Occipital lobe (tissue), 2 donors: ENCODE data around the gene ALK. TPM values are rescaled to one million over a fixed set of nuclear protein-coding genes. Genes with fewer than 3 reads are reported as not detected.

Experiments
- DNase-seq: peaks from one replicate; lab custom pipeline; 2025; lab: John Stamatoyannopoulos, UW
- total RNA-seq: library from RNA; depleted of rRNA; stranded (reverse); fragments of >200 nt; gene quantifications from one replicate; pipeline ENCODE4 v1.2.3, GENCODE V29; 2014

Gene ALK
- total RNA-seq, 1 donor from 2014 or later: 0.78 TPM

DNA sequence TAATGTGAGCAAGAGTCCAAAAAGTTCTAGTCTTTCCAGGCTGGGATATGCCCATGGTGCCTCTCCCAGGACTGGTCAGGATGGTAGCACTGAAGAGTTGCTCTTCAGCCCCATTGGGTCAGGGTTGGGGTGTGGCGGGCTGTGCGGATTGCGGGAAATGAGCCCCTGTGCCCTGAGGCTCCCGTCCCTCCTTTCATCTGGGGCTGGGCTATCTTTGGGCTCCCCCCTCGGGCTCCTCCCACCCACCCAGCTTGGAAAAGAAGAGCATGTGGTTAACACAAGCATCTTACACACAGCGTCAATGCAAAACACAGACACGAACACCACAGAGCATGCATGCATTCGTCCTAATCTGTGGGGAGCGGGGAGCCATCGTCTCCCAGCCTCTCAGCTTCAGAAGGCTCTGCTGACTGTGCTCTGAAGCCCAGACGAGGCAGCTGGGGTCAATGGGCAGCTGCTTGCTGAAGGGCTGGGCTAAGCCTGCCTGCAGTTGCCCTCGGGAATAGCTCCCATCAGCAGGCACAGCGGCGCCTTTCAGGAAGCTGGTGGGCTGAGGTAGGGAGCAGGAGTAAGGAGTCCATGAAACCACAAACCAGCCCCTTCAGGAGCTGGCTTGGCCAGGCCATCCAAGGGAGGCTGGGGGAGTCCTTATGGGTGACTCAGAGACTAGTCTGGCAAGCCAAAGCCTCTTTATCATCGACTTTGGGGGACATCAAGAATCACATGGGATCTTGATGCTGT lies 693.3 kb downstream of the ALK start:
- DNase-seq: no peak

DNA sequence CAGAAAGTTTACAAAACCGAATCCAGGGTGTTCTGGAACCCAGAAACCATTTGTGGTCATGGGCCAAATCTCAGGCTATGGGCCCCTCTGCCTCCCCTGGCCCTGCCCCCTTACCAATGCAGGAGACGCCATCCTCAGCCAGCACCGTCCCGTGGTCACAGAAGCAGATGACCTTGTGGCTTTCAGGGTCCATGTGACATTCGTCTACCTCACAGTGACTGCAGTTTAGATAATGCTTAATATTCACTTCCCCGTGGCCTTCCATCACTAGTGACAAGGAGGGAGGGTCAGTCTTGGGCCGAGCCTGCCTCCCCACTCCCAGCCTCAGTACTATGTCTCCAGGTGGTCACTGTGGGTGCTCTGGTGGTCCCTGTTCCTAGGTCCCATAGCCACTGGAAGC lies 694.6 kb downstream of the ALK start:
- no peak for DNase-seq

DNA sequence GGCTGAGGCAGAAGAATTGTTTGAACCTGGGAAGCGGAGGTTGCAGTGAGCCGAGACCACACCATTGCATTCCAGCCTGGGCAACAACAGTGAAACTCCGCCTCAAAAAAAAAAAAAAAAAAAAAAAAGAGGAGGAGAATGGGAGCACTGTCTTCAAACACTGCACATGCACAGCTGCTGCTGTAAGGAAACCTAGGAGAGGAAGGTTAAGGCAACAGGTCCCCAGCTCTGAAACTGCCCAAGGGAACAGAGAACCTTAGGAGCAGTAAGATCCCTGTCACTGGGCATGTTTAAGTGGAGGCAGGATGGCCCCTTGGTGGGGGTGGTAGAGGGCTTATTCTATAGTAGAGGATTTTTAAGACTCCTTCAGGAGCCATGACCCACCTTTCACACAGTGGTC lies 695.0 kb downstream of the ALK start:
- no peak for DNase-seq

DNA sequence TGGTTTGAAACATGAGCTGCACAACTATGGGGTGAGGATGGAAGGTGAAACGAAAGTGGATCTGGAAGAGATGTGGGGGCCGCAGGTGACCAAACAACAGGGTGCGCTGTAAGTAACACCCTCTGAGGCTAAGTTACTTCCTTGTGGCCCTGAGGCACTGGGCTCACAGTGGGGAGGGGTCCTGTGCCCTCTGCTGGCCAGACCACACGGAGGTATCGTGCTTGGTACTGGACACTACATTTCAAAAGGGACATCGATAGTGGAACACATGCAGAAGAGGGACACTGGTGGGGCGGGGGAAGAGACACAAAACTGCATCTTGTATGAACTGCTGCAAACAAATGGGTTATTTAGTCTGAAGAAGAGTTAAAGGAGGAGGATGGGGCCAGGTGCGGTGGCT lies 695.6 kb downstream of the ALK start:
- no peak for DNase-seq

DNA sequence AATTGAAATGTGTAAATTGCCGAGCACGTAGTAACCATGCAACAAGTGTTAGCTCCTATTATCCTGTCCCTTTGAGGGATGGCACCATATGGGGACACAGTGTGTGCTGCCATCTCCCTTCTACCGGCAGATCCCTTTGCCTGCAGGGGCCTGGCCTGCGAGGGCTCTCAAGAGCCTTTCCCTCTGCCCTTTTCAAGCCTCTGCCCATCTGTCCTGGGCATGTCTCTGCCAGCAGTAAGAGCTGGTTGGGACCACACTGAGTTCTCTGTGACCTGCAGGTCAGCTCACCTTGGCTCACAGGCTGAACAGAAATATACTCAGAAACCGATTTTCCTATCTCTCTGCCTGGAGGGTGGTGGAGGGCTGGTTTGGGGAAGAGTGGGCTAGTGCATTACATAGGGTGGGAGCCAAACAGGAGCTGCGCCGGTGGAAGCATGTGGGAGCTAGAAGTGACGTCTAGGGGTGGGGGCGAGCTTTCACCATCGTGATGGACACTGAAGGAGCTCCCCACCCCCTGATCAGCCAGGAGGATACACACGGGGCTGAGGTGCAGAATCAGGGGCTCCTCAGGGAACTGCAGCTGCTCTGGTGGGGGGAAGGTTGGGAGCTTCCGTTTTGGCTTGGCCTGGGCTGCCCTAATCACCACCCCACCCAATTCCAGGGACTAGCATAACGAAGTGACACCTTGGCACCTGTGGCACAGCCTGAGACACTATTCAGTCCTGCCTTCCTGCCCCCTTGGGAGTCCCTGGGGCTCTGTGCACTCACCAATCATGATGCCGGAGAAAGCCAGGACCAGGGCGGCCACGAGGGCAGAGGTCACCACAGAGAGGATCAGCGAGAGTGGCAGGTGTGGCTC lies 696.5 kb downstream of the ALK start:
- no peak for DNase-seq

DNA sequence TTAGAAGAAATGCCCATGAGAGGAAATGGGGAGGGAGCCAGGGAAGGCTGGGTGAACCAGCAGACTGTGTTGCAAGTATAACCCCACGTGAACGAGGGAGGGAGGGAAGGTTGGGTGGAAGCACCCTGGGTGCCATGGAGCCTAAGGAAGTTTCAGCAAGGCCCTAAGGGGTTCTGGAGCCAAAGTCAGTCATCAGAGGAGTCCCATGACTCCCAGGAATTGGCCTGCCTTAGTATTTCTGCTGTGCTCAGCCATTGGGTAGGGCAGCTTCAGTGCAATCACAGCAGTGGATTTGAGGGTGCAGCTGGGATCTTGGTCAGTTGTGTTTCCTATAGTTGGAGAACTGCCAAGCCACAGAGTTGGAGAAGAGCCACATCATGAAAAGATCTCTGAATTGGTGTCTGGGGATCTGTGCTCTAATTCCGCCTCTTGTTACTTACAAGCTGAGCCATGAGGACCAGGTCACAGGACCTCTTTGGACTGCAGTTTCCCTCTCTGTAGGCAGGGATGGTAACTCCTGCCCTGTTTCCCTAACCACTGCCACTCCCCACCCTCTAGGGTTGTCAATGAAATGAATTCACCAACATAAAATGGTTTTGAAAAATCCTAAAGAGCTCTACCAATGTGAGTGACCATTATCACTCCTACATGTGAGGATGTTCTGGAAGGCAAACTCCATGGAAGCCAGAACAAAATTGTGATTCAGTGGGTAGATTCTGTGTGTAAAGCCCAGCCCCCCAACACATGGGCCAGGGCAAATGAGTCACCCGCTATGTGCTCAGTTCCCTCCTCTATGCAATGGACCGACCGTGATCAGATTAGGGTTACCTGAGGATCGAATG lies 697.3 kb downstream of the ALK start:
- DNase-seq: no peak

DNA sequence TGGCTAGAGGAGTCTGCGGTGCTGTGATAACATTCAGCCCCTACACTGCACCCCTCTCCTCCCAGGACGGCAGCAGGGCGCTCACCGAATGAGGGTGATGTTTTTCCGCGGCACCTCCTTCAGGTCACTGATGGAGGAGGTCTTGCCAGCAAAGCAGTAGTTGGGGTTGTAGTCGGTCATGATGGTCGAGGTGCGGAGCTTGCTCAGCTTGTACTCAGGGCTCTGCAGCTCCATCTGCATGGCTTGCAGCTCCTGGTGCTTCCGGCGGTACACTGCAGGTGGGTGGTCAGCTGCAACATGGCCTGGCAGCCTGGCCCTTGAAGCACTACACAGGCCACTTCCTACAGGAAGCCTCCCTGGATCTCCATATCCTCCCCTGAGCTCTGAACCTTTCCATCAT lies 698.1 kb downstream of the ALK start:
- no peak for DNase-seq

DNA sequence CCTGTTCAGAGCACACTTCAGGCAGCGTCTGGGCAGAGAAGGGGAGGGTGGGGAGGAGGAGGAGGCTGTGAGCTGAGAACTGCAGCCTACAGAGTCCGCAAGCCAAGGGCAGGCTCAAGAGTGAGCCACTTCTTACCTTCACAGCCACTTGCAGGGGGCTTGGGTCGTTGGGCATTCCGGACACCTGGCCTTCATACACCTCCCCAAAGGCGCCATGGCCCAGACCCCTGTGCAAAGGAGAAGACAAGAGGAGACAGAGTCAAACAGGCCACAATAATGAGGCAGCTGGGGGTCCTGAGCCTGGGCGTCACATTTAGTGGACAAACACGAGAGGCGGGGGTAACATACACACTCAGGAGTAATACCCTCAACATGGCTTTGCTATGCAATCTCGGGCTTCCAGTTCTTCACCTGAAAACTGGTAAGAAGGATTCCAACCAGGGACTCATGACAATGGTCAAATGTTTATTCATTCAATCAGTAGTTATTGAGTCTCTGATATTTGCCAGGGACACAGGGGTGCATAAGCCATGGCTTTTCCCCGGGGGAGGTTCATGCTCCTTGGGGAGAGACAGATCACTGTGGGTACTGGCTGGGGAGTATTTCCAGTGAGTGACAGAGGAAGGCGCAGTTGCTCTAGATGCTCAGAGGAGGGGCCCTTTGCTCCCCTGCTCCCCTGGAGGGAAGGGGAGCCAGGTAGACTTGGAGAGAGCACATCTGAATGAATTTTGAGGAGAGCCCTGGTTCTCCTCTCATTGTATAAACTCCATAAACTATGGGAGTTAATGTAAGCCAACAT lies 698.8 kb downstream of the ALK start:
- DNase-seq: no peak

DNA sequence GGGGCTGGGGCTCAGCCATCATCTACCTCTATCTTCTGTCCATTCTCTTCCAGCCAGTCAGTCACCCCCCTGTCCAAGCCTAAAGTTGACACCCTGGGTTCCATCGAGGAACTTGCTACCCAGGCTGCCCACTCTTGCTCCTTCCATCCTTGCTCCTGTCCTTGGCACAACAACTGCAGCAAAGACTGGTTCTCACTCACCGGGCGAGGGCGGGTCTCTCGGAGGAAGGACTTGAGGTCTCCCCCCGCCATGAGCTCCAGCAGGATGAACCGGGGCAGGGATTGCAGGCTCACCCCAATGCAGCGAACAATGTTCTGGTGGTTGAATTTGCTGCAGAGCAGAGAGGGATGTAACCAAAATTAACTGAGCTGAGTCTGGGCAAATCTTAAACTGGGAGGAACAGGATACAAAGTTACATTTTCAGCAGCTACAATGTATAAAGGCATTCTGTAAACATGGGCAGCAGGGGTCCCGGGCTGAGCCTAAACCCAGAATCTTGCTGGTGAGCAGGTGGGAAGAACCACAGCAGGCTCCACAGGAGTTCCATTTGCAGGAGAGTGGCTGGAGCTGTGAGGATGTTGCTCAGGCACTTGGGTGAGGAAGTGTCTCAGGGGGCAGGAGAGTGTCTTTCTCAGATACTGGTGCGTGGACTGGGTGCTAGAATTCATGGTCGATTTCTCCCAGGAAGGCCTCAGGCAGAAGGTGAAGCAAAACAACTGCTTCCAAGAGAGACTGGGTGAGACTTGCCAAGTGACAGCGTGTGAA lies 700.7 kb downstream of the ALK start:
- DNase-seq: no peak

DNA sequence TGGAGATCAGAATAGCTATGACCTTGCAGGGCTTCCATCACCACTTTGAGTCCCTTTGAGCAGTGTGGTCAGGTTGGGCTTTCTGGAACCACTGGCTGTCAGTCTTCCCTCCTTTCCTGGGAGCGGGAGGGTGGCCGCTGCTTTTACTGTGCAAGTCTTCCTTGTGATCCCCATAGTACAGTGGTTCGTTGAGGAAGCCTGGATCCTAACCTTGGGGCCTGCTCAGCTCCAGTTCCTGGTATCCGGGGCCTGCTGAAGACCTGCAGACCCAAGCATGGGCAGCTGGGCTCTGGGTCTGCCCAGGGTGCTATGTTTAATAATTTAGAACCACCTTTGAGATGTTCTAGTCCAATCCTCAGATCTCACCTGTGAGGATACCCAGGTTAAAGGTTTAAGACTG lies 702.0 kb downstream of the ALK start:
- DNase-seq: no peak

DNA sequence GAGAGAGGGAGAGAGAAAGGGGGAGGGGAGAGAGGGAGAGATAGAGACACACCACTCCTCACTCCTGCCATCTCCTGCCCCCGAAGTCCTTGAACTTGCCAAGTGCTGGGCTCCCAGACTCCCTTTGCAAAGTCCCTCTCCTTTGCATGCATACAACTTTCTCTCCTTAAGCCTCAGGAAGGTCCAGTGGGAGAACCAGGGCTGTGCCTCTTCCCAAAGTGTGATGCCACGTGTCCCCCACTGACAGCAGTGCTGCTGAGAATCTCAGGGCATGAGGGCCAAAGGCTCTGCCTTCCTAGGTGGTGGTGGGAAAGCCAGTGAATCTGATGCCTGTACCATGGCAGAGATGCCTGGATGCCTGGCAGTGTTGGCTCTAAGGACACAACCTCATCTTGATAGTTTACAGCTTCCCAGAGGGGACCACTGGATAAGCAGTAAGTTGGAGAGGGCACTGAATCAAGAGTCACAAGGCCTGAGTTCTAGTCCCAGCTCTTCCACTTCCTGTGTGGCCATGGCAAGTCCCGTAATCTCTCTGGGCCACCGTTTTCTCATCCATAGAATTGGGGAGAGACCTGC lies 702.7 kb downstream of the ALK start:
- DNase-seq: no peak

DNA sequence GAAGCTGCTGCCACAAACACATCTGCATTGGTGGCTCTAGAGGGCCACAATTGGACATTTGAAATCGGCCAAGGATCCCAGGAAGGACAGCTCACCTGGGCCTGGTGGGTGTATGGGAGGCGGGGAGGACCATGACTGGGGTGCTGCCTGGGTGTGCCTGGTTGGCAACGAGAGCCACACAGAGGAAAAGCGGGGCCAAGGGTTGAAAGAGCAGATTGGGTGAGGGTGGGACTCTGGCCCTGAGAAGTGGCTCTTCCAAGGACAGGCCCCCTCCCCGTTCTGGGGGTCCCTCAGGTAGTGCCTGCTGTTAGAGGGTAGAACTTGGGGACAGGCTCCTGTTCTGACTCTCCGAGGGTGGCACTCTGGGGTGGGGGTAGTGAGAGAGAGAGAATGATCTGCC lies 703.3 kb downstream of the ALK start:
- no peak for DNase-seq

DNA sequence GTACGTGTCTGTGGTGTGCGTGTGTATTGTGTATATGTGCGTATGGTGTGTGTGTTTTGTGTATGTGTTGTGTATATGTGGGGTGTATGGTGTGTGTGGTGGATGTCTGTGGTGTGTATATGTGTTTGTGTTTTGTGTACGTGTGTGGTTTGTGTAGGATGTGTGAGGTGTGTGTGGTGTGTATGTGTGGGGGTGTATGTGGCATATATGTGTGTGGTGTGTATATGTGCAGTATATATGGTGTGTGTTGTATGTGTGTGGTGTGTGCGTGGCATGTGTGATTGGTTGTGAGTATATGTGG lies 704.8 kb downstream of the ALK start:
- DNase-seq: no peak

DNA sequence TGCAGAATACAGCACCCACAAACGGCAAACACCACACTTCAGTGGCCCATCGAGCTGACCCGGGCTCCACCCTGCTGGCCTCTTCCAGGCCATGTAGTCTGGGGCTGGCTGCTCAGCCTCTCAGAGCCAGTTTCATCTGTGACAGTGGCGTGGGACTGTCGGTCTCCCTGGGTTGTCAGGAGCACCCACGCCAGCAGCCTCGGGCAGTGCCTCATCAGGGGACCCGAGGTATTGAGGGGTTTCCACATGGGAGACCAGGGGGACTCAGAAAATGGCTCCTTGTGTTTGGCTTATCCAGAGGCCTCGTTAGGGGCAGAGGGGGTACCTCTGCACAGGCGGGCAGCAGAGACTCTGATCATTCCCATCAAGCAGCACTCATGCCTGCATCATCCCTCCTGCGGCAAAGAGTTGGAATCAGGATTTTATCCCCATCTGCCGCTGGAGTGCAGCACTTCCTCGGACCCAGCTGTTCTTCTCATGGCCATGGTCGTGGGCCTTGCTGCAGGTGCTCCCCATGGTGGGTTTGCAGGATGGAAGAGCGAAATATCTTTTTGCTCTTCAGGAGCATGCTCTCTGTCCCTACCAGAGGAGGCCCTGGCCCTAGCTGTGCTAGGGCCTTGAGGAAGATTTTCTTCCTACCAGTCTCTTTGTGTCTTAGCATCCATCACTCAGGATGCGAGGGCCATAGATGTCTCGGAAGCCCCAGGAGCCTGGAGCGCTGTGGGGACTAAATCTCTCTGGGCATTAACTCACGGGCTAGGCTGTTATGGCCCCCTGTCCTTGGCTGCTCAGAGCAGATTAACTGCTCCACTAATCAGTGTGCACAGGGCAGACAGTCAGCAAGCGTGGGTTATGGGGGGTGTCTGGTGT lies 705.4 kb downstream of the ALK start:
- no peak for DNase-seq

DNA sequence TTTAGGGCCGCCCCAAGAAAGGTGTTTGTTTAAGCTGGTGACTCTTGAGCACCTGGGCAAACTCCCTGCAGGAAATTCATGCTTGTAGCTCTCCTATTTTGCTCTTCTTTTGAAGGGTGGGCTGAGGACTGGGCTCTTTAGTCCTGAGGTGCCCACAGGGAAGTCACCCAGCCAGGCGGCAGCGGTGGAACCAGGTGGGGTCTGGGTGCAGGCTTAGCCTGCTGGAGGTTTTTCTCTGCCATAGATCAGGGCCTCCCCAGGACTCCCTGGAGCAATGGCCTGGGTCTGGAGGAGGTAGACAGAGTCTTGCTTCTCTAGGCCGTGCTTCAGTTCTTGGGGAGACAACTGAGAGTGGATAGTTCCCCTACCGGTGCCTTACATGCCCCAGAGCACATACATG lies 706.3 kb downstream of the ALK start:
- DNase-seq: no peak

DNA sequence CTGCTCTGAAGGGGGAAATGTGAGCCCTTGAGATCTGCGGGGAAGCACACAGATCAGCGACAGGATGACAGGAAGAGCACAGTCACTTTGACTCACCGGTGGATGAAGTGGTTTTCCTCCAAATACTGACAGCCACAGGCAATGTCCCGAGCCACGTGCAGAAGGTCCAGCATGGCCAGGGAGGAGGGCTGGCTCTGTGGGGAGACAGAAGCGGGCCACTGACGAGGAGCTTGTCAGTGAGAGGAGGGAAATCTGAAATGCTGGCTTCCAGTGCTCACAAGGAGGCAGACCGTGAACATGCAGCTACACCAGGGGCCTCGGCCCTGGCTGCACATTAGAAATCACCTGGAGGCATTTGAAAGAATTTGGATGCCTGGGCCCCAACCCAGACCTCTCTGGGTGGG lies 707.5 kb downstream of the ALK start:
- no peak for DNase-seq

DNA sequence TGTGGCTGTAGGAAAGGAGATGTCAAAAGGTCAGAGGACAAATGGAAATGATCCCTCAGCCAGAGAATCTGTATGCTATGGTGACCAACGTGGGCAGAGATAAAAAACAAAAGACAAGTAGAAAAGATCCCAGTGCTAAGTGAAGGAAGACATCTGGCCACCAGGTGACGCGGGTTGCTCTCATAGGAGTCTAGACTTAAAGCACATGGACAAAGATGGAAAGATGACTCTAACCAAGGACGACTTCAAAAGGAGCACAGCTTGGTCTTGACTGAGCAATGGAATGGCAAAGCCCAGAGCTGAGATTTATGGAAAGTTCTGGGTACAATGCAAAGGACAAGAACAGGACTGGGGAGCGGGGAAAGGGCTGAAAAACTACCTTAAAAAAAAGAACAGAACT lies 709.4 kb downstream of the ALK start:
- DNase-seq: no peak

DNA sequence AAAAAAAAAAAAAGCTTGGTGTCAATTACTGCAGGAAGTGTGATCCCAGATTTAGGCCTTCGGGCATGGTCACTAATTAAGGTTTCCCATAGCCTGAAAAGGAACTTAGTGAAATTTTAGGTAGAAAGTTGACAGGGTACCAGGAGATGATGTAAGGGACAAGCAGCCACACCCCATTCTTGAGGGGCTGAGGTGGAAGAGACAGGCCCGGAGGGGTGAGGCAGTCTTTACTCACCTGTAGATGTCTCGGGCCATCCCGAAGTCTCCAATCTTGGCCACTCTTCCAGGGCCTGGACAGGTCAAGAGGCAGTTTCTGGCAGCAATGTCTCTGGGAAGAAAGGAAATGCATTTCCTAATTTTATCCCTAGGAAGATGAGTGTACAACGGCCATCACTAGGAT lies 711.8 kb downstream of the ALK start:
- DNase-seq: no peak
